ENCODE measurements around the gene ZFYVE27.

Gene ZFYVE27

DNA sequence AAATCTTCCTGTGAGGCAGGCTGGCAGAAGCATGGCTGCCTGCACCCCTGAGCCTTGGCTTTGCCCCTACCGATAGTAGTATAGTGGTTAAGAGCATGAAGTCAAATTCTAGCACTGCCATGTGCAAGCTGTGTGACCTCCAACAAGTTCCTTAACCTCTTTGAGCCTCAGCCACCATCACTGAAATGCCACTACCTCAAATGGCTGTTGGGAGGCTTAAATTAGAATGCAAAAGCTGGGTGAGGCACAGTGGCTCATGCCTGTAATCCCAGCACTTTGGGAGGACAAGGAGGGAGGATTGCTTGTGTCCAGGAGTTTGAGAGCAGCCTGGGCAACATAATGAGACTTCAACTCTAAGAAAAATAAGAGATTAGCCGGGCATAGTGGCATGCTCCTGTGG is 26.5 kb downstream of the ZFYVE27 start:
- Histone ChIP-seq H3K4me1 (ENCODE audit: insufficient read depth, low read length) (no peaks in the 10 kb centered on the region), H3K27me3 (ENCODE audit: insufficient read depth, low read length, poor library complexity) (no peaks in the 10 kb centered on the region), H2AFZ (ENCODE audit: low read depth, low read length) (no peak overlapping the region), H3K9me3 (ENCODE audit: insufficient read depth, low read length, severe bottlenecking) (no peaks in the 10 kb centered on the region), H3K4me2 (ENCODE audit: insufficient read depth, low read length) (no peak overlapping the region), H3K79me2 (ENCODE audit: insufficient read depth, low read length) (no peaks in the 10 kb centered on the region), H3K4me3 (ENCODE audit: low read depth in 1 of 2, low read length in 2 of 2) (no peak overlapping the region), H3K9ac (ENCODE audit: low read depth, low read length) (no peak overlapping the region), H4K20me1 (ENCODE audit: insufficient read depth, low read length) (peaks cover 6% of the 10 kb centered on the region; the same call in 1 of the 2 replicates), H3K36me3 (ENCODE audit: insufficient read depth, low read length) (peaks cover 26% of the 10 kb centered on the region), H3K27ac (ENCODE audit: low read length) (no peak overlapping the region)
- DNase-seq (no peak), ATAC-seq (ENCODE audit: insufficient read depth, low read depth) (no peak)
- TF ChIP-seq EZH2 (IDR thresholded peaks at IDR 0.05; ENCODE audit: borderline replicate concordance, low read depth, low read length, severe bottlenecking) = no peak
- TF ChIP-seq, protein P1, sequence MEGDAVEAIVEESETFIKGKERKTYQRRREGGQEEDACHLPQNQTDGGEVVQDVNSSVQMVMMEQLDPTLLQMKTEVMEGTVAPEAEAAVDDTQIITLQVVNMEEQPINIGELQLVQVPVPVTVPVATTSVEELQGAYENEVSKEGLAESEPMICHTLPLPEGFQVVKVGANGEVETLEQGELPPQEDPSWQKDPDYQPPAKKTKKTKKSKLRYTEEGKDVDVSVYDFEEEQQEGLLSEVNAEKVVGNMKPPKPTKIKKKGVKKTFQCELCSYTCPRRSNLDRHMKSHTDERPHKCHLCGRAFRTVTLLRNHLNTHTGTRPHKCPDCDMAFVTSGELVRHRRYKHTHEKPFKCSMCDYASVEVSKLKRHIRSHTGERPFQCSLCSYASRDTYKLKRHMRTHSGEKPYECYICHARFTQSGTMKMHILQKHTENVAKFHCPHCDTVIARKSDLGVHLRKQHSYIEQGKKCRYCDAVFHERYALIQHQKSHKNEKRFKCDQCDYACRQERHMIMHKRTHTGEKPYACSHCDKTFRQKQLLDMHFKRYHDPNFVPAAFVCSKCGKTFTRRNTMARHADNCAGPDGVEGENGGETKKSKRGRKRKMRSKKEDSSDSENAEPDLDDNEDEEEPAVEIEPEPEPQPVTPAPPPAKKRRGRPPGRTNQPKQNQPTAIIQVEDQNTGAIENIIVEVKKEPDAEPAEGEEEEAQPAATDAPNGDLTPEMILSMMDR (IDR thresholded peaks at IDR 0.05; ENCODE audit: borderline replicate concordance, extremely low read depth, low read length, poor library complexity, severe bottlenecking) = no peak

DNA sequence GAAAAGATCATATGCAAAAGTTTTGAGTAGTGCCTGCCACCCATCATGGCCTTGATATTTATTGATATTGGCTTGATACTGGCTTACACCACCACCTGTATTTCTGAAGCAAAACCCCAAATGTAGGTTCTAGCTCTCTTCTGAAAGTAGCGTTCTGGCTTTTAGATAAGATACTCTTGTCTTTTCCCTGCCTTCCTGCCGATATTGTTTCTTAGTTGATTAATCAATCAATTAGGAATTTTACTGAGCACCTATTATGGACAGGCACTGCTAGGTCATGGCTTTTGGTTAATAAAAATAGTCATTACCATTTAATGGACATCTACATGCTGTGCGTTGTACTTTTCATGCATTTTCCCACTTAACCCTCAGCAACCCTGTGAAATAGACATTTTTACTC is 27.0 kb downstream of the ZFYVE27 start:
- ATAC-seq (ENCODE audit: insufficient read depth, low read depth) = no peak

DNA sequence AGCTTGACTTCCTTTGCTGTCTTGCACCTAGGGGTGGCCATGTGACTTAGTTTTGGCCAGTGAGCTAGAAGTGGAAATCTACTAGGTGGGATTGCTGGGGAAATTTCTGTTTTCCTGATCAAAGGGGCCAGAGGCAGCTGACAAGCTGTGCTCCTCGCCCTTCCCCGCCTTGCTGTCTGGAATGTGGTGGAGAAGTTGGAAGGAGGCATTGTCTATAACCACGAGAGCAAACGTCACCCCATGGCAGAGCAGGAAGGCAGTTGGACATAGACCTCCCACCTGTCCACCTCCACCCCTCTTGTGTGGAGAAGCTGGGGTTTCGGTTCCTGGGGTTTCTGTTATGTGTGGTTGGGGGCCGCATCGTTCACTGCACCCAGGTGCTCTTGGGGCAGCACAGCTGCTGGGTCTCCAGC is 27.6 kb downstream of the ZFYVE27 start:
- no peak for ATAC-seq (ENCODE audit: insufficient read depth, low read depth)
- H4K20me1 ChIP-seq (ENCODE audit: insufficient read depth, low read length) = peaks cover 6% of the 10 kb centered on the region; the same call in 1 of the 2 replicates
- H3K36me3 ChIP-seq (ENCODE audit: insufficient read depth, low read length) = peaks cover 19% of the 10 kb centered on the region
- no peaks in the 10 kb centered on the region for H3K9me3 ChIP-seq (ENCODE audit: insufficient read depth, low read length, severe bottlenecking)
- no peak overlapping the region for H3K9ac ChIP-seq (ENCODE audit: low read depth, low read length)
- H3K4me2 ChIP-seq (ENCODE audit: insufficient read depth, low read length) = no peak overlapping the region
- no peaks in the 10 kb centered on the region for H3K79me2 ChIP-seq (ENCODE audit: insufficient read depth, low read length)
- H2AFZ ChIP-seq (ENCODE audit: low read depth, low read length) = no peak overlapping the region
- no peaks in the 10 kb centered on the region for H3K27me3 ChIP-seq (ENCODE audit: insufficient read depth, low read length, poor library complexity)
- no peak overlapping the region for H3K27ac ChIP-seq (ENCODE audit: low read length)
- no peaks in the 10 kb centered on the region for H3K4me1 ChIP-seq (ENCODE audit: insufficient read depth, low read length)
- H3K4me3 ChIP-seq (ENCODE audit: low read depth in 1 of 2, low read length in 2 of 2) = no peak overlapping the region
- DNase-seq = no peak
- TF ChIP-seq, protein P1 (IDR thresholded peaks at IDR 0.05; ENCODE audit: borderline replicate concordance, extremely low read depth, low read length, poor library complexity, severe bottlenecking) = no peak
- no peak for TF ChIP-seq EZH2 (IDR thresholded peaks at IDR 0.05; ENCODE audit: borderline replicate concordance, low read depth, low read length, severe bottlenecking)

More for the DNA sequence above, 27.0 kb downstream of the ZFYVE27 start:
- Histone ChIP-seq H3K9ac (ENCODE audit: low read depth, low read length) (no peak overlapping the region), H3K4me1 (ENCODE audit: insufficient read depth, low read length) (no peaks in the 10 kb centered on the region), H3K27me3 (ENCODE audit: insufficient read depth, low read length, poor library complexity) (no peaks in the 10 kb centered on the region), H3K79me2 (ENCODE audit: insufficient read depth, low read length) (no peaks in the 10 kb centered on the region), H2AFZ (ENCODE audit: low read depth, low read length) (no peak overlapping the region), H4K20me1 (ENCODE audit: insufficient read depth, low read length) (peaks cover 6% of the 10 kb centered on the region; the same call in 1 of the 2 replicates), H3K4me2 (ENCODE audit: insufficient read depth, low read length) (no peak overlapping the region), H3K27ac (ENCODE audit: low read length) (no peak overlapping the region), H3K4me3 (ENCODE audit: low read depth in 1 of 2, low read length in 2 of 2) (no peak overlapping the region), H3K36me3 (ENCODE audit: insufficient read depth, low read length) (peaks cover 25% of the 10 kb centered on the region), H3K9me3 (ENCODE audit: insufficient read depth, low read length, severe bottlenecking) (no peaks in the 10 kb centered on the region)
- TF ChIP-seq, protein P1 (IDR thresholded peaks at IDR 0.05; ENCODE audit: borderline replicate concordance, extremely low read depth, low read length, poor library complexity, severe bottlenecking) = no peak
- no peak for TF ChIP-seq EZH2 (IDR thresholded peaks at IDR 0.05; ENCODE audit: borderline replicate concordance, low read depth, low read length, severe bottlenecking)
- DNase-seq = no peak

DNA sequence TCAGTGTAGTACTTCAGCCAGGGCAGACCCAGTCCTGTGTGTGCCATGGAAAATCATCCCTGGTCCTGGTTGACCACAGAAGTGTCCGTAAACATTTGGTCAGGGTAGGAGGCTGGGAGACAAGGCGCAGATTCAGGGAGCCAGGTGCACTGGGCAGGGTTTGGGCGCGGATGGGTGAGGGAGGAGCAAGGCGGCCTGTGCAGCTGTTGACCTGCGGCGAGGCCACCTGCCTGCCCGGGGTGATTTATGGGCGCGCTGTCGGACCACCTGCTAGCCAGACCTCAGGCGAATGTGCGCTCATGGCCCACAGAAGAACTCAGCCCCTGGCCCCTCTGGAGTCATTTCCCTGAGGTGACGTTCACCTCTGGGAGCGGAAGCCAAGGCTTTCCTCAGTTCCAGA is 28.3 kb downstream of the ZFYVE27 start:
- DNase-seq = no peak
- H3K36me3 ChIP-seq (ENCODE audit: insufficient read depth, low read length) = peaks cover 13% of the 10 kb centered on the region; the same call in 1 of the 2 replicates
- no peak overlapping the region for H3K27ac ChIP-seq (ENCODE audit: low read length)
- no peak overlapping the region for H3K9ac ChIP-seq (ENCODE audit: low read depth, low read length)
- no peak overlapping the region for H3K4me3 ChIP-seq (ENCODE audit: low read depth in 1 of 2, low read length in 2 of 2)
- no peak overlapping the region for H3K4me2 ChIP-seq (ENCODE audit: insufficient read depth, low read length)
- H2AFZ ChIP-seq (ENCODE audit: low read depth, low read length) = no peak overlapping the region
- H3K27me3 ChIP-seq (ENCODE audit: insufficient read depth, low read length, poor library complexity) = no peaks in the 10 kb centered on the region
- TF ChIP-seq, protein P1 (IDR thresholded peaks at IDR 0.05; ENCODE audit: borderline replicate concordance, extremely low read depth, low read length, poor library complexity, severe bottlenecking) = no peak
- no peak for TF ChIP-seq EZH2 (IDR thresholded peaks at IDR 0.05; ENCODE audit: borderline replicate concordance, low read depth, low read length, severe bottlenecking)
- 0 out of 2 replicates have a peak, but pooled peaks cover 6% of the 10 kb centered on the region for H4K20me1 ChIP-seq (ENCODE audit: insufficient read depth, low read length)
- H3K9me3 ChIP-seq (ENCODE audit: insufficient read depth, low read length, severe bottlenecking) = no peaks in the 10 kb centered on the region
- H3K4me1 ChIP-seq (ENCODE audit: insufficient read depth, low read length) = no peaks in the 10 kb centered on the region
- H3K79me2 ChIP-seq (ENCODE audit: insufficient read depth, low read length) = no peaks in the 10 kb centered on the region
- ATAC-seq (ENCODE audit: insufficient read depth, low read depth) = no peak
